Measurements from ENCODE around the gene ZNF407.

Gene ZNF407

DNA sequence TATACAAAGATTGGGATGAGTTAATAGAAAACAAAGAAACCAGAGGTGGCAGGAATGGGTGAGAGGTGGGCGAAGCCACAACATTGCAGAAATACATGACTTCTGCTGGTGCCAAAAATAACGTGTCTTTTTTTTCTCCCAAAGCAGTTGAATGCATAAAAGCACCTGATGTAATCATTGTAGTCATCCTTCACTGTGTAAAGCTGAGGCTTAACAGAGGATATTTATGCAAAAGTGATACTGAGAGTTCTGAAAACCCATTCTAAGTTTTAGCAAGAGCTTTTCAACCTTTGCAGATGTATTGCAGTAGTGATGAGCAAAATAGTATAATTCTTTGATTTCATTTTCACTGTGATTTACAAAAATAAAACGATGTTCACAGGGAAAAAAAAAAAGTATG, 438.3 kb downstream of the ZNF407 start:
- in situ Hi-C loops (cut with HindIII; ENCODE audit: low sequenced_read_pairs): no loop called here

DNA sequence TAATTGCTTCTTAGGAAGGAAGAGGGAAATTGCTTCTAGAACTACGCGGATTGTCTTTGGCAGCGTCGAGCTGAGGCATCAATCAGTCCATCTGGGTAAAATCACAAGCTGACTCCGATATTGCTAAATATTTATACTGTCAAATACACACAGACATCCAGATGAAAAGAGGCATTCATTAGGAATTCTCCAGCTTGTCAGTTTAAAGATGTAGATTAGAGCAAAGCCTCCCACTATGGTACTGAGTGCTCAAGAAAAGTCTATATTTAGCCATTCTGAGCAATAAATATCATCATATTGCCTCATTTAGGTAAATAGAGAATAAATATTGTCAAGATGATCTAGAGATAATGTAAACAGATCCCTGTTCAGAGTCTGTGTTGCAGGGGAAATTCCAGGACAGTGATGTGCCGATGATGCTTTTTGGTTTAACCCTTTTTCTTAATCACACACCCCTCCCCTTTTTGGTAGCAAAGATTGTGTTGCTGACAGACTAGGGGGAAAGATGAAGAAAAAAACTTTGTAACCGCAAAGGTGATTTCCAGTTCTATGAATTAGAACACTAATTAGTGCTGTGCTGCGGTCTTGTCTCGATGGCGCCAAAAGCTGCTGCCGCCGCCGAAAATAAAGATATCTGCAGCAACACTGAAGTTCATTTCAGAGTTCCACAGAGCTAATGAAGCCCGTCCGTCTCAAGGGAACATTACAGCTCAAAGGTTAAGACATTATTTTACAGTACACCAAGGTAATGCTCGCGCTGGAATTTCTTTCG, 439.4 kb downstream of the ZNF407 start:
- in situ Hi-C loops (cut with HindIII; ENCODE audit: low sequenced_read_pairs): no loop called here

DNA sequence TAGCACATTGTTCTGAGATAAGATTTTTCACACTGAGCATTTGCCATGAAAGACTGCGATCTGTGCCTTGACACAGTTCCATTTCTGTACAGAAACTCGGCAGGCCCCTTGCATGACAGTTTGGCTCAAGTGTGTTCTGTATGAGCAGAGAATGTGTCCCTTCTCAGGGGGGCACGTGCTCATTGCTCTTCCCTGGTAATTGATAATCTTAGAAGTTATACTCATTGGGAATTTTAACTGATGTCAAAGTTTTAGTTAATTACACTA, 440.0 kb downstream of the ZNF407 start:
- in situ Hi-C loops (cut with HindIII; ENCODE audit: low sequenced_read_pairs): no loop called here

DNA sequence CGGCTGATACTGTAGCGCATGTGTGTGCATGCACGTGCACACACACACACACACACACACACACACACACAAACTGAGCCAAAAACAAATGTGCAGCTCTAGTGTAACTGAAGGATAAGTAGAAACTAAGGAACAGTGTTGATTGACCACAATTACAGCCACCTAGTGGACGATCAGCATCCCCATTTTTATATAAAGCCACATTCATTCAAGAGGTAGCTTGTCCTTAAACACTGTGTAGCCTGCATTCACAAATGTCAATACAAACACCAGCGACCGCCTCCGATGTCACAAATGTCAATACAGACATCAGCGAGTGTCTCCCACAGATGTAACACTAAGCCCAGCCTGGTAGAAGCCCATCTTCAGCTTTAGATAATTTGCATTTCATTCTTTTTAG, 443.9 kb downstream of the ZNF407 start:
- in situ Hi-C loops (cut with HindIII; ENCODE audit: low sequenced_read_pairs): no loop called here

DNA sequence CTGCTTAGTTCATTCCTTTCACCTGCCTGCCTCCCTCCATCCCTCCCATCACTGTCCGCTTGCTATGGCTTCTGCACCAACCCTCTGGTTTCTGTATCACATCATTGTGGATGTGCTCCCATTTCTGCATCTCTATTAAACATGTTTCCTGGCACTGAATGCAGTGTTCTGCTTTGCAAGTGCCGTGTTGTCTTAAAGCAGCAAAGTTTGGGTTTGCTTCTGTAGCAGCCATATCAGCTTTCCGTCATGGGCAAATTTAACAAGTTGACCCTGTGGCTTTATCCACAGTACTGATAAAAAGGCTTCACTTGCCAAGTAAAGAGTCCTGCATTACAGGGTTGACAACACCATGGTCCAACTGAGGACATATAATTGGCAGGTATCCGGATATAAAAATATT, 445.8 kb downstream of the ZNF407 start:
- in situ Hi-C loops (cut with HindIII; ENCODE audit: low sequenced_read_pairs): no loop called here

DNA sequence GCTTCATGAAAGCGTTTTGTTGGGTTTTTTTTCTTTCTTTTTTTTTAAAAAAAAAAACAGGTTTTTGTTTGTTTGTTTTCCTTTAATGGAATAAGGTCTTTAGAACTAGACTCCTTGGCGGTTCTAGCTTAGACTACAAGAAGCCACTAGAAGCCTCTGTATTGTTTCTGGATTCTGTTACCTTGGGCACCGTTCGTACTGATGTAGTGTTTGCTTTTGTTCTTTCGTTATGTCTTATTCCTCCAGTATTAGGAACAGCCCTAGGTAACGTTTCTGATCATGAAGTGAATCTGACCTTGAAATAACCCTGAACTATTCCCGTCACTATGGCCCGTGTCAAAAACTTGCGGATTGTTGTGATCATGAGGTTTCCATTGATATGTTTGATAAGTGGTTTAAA, 446.6 kb downstream of the ZNF407 start:
- in situ Hi-C loops (cut with HindIII; ENCODE audit: low sequenced_read_pairs): no loop called here

DNA sequence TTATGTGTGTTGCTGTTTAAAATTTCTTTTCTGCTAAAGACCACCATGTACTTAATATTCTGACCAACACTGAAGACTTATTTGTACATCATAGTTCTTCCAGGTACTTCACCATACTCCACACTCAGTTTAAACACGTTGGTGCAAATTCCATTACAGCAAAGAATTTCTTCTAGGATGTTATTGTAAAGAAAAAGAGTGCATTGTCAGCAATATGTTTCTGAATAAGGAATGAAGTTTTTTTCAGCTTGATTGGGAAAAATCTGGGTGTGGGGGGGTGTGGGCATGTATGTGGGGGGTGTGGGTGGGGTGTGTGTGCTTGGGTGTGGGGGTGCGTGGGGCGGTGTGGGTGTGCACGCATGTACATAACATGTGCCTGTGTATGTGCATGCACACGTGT, 447.1 kb downstream of the ZNF407 start:
- in situ Hi-C loops (cut with HindIII; ENCODE audit: low sequenced_read_pairs): no loop called here

DNA sequence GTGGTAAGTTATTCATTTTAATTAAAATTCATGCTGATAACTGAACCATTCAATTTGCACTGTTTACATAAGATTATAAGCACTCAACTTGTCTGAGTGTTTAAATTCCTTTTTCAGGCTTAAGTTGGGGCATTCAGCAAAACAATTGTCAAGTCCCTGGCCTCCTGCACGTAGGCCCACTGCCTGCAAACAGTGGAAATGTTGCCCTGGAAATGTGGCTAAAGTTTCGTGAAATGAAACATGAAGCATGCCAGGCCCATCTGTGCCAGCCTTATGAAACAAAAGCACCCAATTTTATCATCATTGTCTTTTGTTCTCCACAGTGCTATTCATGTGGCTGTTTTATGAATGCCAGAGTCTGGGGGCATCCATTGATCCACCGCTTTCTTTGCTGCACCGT, 447.6 kb downstream of the ZNF407 start:
- in situ Hi-C loops (cut with HindIII; ENCODE audit: low sequenced_read_pairs): no loop called here

DNA sequence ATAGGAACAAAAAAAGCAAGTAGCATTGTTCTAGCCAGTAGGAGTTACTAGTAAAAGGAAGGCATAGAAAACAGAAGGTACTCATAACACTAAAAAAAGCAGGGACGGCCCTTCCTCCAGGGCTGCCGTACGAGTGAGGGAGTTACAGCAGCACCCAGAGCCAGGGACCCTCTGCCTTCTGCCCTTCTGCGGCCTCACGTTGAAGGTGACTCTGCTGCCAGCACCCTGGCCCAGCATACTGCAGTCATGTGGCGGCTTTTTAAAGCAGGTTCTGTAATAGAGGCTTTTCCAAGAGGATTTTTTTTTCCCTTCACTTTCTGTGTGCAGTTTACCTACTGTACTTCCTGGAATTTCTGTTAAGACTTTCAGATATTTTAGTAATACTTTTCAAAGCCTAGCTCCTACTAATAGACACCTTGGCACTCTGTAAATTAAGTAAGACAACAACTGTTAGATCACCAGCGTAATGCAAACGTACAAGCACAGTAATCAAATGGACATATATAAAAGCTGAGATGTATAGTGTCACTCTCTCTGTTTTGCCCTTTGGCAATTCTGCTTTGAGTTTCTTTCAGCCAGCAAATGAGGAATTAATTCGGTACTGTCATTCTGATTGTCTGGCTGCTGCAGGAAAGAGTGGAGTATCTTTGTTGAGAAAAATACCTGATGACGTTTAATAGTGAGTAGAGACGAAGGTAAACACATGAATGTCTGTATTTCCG, 449.7 kb downstream of the ZNF407 start:
- in situ Hi-C loops (cut with HindIII; ENCODE audit: low sequenced_read_pairs): no loop called here

DNA sequence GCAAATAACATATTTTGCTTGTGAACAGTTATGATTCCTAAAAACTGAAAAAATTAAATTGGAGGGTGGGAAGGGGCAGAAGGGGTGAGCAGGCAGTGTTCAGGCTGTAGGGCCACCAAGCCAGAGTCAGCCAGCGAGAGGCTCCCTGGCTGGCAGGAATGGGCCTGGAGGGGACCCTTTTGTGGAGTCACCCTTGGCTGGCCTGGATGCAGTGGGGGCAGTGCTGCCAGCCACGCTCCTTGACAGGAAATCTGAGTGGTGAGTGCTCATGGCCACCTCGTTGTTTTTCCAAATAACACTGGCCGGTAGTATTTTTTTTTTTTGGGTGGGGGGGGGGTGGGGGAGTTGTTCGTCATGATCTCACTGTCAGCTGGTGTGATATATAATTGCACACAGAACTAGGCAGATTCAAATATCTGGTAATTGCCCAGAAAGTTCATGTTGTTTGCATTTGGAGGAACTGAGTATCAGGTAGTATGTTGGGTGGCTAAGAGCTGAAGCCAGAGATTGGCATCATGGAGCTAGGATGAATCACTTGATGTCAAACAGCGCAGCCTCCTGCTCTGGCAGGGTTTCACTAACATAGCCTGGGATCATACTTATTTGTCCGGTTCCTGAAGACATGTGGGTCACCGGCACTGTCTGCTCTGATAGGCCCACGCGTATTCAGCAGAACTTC, 451.2 kb downstream of the ZNF407 start:
- in situ Hi-C loops (cut with HindIII; ENCODE audit: low sequenced_read_pairs): no loop called here

DNA sequence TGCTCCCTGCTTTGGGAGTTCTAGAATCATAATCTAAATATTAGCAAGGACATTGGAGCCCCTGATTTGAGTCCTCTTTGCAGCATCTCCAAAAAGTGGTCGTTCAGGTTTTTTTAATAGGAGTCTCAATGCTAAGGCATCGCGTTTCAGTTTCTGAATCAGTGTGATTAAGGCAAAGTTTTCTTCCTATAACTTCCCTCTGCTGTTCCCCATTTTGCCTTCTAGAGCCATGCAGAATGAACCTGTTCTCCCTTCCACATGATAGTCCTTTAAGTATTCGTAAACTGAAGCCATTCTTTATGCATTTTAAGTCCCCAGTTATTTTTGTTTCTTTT, 451.8 kb downstream of the ZNF407 start:
- in situ Hi-C loops (cut with HindIII; ENCODE audit: low sequenced_read_pairs): no loop called here

DNA sequence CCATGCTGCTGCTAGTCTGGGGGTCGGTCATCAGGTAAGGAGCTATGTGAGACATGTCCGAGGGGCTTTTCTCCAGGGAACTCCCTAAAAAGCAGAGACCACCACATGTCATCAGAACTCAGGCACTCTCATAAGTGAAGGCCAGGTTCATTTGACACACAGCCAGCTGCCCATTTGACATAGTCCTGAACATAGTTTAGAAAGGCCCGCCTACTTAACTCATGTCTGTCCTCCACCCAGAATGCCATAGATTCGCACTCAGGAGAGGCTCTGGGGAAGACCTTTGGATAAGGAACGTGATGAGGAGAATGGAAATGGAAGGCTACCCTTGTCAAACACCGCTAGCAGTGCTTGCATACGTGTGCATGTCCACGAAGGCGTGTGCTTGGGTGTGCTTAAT, 454.1 kb downstream of the ZNF407 start:
- in situ Hi-C loops (cut with HindIII; ENCODE audit: low sequenced_read_pairs): loop anchor here (5.0 kb wide), 1 partner anchor 66 kb away; no protein-coding TSS in a partner anchor

DNA sequence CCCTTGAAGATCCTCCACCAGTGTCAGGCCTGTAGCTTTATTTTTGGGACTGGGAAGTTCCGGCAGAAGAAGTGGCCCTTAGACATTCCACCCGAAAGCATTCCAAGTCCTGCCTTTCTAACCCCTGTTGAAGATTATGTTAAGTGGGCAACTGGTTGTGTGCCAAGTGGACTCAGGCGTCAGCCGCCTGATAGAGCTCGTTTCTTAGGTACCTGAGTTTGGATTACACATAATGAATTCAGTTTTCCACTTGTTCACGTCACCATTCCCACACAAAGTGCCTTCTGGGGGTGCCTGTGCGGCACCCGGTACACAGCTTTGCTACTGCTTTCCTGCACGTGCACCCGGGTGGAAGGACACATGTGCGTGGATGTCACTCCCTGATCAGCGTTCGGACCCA, 454.8 kb downstream of the ZNF407 start:
- in situ Hi-C loops (cut with HindIII; ENCODE audit: low sequenced_read_pairs): loop anchor here (5.0 kb wide), 1 partner anchor 65 kb away; no protein-coding TSS in a partner anchor

DNA sequence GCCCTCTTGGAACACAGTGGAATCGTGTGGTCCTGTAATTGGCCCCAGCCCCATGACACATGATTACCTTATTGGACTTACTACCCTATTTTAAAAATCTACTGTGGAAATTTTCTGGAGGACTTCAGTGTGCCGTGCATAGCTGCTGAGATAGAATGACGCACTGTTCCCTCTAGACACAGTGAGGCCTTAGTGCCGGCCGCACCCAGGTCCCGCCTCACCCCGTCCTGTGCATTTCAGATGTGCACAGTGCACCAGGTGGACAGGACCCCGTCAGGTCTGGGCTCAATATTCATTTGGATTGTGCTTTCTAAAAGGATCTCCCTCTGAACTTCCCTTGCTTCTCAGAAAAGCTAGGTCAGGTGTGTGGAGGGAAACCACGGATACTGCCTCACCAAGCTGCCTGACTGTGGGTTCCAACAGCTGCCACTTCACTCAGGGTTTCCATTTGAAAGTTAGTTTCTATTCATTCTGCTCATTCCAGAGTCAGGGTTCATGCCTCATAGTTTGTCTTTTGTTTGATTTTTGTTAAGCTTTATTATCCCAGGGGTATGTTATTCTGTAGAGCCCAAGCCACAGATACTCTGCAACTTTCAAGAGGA, 455.5 kb downstream of the ZNF407 start:
- in situ Hi-C loops (cut with HindIII; ENCODE audit: low sequenced_read_pairs): loop anchor here (5.0 kb wide), 1 partner anchor 64 kb away; no protein-coding TSS in a partner anchor

DNA sequence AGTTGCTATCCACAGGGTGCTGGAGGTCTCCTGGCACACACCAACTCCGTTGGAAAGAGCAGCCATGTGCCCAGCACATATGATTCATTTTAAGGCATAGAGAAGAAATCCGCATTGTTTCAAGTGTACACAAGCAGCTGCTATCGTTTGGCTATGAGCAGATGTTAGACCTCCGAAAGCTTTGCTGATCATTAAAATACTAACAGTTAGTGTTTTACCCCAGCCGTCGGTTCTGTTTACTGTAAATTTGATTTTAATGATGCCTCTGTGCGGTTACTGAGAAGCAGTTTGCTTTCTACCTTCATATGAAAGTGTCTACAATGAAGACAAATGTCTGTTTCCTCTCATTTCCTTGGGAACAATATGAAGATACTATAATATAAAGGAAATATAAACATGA, 456.4 kb downstream of the ZNF407 start:
- in situ Hi-C loops (cut with HindIII; ENCODE audit: low sequenced_read_pairs): loop anchor here (5.0 kb wide), 1 partner anchor 63 kb away; no protein-coding TSS in a partner anchor

DNA sequence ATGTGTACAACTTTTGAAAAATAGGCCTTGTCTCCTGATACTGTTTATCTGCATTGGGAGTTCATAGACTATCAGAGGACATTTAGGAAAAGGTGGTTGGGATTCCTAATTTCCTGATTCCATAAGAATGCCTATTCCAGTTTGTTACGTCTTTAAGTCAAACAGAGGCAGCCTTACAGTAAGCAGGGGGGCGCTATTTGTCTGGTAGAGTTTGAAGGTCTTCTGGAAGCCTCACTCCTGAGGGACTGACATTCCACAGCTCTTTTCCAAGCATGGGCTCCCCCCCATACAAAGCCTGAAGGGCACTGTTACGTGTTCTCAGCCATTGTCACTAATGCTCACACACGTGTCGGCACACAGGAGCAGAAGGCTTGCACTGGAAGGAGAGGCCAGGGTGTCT, 456.9 kb downstream of the ZNF407 start:
- in situ Hi-C loops (cut with HindIII; ENCODE audit: low sequenced_read_pairs): loop anchor here (5.0 kb wide), 1 partner anchor 63 kb away; no protein-coding TSS in a partner anchor

DNA sequence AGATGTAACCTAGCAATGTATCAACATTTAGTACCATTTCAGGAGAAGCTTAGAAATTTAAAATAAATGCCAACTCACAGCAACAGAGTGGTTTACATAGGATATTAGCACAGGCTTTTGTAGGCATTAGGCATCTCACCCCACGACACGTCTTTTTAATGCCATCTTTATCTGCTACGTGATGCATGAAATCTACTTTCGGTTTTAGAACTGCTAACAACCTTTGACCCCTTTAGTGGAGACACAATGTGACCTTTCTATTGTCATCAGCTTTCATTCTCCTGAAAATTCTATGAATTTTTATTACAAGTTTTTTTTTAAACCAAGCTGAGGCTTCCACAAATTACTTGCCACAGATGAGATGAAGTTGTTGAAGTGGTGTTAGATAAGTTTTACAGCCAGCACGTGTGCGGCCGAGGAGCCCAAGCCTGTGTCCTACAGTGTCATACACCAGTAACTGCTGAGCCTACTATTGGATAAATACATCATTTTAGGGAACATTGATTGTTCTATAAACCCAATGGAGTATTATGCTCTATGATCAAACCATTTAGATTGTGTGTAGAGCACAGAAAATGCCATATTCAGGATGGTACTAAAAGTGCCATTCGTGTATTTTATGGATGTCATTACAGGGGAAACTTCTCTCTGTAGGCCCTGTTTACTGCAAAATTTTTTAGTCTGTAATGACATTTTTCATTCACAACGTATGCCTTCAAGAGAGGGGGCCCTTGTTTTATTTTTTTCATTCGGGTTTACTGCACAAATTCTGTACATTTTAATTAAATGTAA, 459.7 kb downstream of the ZNF407 start:
- in situ Hi-C loops (cut with HindIII; ENCODE audit: low sequenced_read_pairs): no loop called here

DNA sequence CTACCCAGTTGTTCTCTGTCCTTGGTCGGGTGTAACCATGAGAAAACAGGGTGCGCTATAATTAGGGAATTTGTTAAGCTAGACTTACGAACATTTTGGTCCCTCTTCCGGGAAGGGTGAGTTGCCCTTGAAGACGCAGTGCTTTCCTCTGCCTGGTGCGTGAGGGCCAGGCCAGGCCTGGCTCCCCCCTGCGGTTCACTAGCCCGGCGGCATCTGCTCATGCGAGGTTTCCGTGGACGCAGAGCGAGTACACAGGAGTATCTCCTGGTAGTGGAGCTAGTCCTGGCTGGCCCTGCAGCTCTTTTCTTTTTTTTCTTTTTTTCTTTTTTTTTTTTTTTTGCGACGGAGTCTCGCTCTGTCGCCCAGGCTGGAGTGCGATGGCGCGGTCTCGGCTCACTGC, 462.5 kb downstream of the ZNF407 start:
- in situ Hi-C loops (cut with HindIII; ENCODE audit: low sequenced_read_pairs): no loop called here

DNA sequence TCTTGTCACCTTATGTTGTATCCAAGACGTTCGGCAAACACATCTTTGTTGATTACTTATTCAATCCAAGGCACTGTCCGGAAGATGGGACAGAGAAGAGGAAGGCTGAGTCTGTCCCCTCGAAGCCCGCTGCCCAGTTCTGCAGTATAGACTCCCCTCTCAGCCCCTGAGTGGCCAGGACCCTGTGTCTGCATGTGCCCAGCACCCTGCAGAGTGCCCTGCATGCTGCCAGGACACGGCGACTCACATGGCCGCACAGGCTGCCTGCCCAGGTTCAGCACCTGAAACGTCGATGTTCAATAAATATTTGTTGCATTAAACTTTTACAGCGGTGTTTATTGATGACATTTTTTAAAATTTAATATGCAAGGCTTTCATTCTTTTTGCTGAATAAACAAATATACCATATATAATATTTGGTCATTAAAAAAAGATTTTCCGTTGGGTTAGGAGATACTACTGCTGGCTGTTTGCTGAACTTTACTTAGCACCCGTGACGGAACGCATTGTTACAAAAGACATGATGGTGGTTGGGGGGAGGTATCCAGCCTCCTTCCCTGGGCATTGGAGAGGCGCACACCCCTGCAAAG, 464.7 kb downstream of the ZNF407 start:
- in situ Hi-C loops (cut with HindIII; ENCODE audit: low sequenced_read_pairs): no loop called here

DNA sequence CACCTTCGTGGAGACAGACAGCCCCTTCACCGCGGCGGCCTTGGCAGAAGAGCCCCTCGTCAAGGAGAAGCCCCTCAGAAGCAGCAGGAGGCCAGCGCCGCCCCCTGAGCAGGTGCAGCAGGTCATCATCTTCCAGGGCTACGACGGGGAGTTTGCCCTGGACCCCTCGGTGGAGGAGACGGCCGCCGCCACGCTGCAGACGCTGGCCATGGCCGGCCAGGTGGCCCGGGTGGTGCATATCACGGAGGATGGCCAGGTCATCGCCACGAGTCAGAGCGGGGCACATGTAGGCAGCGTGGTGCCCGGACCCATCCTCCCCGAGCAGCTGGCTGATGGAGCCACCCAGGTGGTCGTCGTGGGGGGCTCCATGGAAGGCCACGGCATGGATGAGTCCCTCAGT, 465.5 kb downstream of the ZNF407 start:
- in situ Hi-C loops (cut with HindIII; ENCODE audit: low sequenced_read_pairs): no loop called here
